ENCODE data around the gene MRPL3.

MRPL3 gene

DNA sequence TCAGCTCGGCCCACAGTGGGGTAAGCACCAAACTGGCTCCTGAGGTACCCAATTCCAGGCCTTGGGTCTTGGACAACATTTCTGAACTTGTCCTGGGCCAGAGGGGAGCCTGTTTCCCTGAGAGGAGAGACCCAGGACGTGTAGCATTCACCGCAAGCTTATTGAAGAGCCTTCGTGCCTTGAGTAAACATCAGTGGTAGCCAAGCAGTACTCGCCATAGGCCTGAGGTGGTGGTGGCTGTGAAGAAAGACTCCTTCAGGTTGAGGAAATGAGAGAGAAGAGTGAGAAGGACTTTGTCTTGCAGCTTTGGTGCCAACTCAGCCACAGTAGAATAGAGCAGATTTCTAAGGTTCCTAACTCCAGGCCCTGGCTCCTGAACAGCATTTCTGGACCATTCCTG lies 71.0 kb downstream of the MRPL3 start:
- no peak overlapping the region for H3K4me3 ChIP-seq (ENCODE audit: low read length)
- TF ChIP-seq, protein P1, sequence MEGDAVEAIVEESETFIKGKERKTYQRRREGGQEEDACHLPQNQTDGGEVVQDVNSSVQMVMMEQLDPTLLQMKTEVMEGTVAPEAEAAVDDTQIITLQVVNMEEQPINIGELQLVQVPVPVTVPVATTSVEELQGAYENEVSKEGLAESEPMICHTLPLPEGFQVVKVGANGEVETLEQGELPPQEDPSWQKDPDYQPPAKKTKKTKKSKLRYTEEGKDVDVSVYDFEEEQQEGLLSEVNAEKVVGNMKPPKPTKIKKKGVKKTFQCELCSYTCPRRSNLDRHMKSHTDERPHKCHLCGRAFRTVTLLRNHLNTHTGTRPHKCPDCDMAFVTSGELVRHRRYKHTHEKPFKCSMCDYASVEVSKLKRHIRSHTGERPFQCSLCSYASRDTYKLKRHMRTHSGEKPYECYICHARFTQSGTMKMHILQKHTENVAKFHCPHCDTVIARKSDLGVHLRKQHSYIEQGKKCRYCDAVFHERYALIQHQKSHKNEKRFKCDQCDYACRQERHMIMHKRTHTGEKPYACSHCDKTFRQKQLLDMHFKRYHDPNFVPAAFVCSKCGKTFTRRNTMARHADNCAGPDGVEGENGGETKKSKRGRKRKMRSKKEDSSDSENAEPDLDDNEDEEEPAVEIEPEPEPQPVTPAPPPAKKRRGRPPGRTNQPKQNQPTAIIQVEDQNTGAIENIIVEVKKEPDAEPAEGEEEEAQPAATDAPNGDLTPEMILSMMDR (conservative IDR thresholded peaks at IDR 0.05; ENCODE audit: low read depth, low read length) = no peak
- no peak for DNase-seq (ENCODE audit: low read depth)

DNA sequence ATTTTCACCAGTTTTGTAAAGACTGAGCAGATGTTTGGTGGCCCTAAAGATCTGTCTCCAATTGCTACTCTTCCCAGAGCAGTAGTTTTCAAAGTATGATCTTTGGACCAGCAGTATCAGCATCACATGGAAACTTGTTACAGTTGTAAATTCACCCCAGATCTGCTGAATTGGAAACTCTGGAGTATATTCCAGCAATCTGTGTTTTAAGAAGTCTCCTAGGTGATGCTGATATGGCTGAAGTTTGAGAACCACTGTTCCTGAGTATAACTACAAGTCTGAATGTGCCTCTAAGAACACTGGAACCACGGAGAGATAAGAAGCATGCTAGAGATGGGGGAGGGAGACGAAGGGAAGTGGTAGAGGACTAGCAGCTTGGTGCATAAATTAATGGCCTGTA lies 75.5 kb downstream of the MRPL3 start:
- TF ChIP-seq, protein P1 (conservative IDR thresholded peaks at IDR 0.05; ENCODE audit: low read depth, low read length) = no peak
- no peak for DNase-seq (ENCODE audit: low read depth)
- no peak overlapping the region for H3K4me3 ChIP-seq (ENCODE audit: low read length)

DNA sequence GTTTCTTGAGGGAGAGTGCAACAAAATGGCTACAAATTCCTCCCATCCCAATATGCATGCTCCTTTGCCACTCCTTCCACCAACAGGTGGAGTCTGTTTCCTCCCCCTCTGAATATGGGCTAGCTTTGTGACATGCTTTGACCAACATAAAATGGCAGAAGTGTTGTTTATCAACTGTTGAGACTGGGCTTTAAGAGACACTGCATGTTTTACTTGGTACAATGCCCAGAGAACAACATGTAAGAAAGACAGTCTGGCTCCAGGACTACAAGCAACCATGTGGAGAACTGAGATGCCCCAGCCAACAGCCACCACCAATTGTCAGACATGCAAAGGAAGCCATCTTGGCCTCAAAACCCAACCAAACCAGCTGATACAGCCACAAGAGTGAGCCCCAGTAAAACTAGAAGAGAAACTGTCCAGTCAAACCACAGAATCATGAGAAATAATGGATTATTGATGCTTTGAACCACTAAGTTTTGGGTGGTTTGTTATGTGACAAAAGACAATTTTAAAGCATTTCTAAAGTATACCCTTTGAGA lies 80.7 kb downstream of the MRPL3 start:
- H3K4me3 ChIP-seq (ENCODE audit: low read length) = no peak overlapping the region
- TF ChIP-seq, protein P1 (conservative IDR thresholded peaks at IDR 0.05; ENCODE audit: low read depth, low read length) = no peak
- DNase-seq (ENCODE audit: low read depth) = no peak

DNA sequence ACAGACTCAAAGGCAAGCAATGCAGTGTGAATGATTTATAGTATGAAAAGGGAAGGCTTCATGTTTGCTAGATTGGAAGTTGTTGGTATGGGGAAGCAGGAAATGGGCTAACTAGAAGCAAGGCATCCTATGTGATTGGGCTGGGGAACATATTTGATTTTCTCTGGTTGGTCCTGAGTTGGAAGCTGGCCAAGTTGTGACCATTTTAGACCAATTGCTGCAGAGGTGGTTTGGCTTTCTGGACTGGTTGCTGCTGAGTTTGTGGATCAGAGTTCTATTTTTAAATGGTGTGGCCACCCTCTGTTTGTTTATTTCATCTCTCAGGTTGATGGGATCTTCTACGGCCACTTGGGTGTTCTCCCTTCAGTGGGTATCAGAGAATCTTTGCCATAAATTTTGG lies 81.5 kb downstream of the MRPL3 start:
- DNase-seq (ENCODE audit: low read depth) = no peak
- H3K4me3 ChIP-seq (ENCODE audit: low read length) = no peak overlapping the region

DNA sequence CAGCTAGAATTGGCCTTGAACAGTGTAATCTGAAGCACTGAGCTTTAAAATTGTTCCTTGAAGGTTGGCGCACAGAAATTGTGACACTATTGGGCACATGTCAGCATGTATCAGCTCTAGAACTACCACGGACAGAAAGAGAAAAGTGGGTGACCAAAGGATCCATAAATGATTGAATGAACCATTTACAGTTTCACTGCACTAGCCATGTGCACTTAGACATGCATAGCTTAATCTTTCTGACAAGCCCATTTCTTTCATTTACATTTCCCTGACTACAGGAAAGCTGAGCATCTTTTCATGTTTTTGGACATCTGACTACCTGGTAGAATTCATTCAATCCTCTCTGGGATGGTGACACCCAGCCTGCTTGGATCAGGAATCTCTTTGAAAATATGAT lies 85.0 kb downstream of the MRPL3 start:
- no peak overlapping the region for H3K4me3 ChIP-seq (ENCODE audit: low read length)
- TF ChIP-seq, protein P1 (conservative IDR thresholded peaks at IDR 0.05; ENCODE audit: low read depth, low read length) = no peak
- DNase-seq (ENCODE audit: low read depth) = no peak

More for the DNA sequence above, 81.5 kb downstream of the MRPL3 start:
- TF ChIP-seq, protein P1 (conservative IDR thresholded peaks at IDR 0.05; ENCODE audit: low read depth, low read length) = no peak

Measured in retinal pigment epithelial cell (primary cell).